GM21515 (cell line): Measurements from ENCODE around the gene TM2D3.

Source experiments
- ATAC-seq: cut with Tn5 transposase; IDR thresholded peaks from one replicate; pipeline ENCODE4 v1.9.1; 2021; ENCODE audit not compliant: unreplicated experiment

Gene TM2D3

DNA sequence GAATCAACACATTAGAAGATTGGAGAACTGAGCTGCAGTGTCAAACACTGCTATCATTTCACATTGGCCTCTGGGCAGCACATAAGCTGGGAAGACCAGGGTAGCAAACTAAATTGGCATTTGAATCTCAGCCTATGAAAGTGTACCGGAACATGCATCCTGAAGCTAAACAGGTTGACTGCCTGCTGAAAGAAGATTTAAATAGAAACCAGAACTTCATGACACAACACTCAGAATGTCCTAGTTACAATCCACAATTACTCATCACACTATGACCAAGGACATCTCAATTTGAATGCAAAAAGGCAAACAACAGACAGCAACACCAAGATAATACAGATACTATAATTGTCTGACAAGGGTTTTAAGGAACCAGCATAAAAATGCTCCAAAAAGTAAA is 26.2 kb downstream of the TM2D3 start:
- no peak for ATAC-seq

DNA sequence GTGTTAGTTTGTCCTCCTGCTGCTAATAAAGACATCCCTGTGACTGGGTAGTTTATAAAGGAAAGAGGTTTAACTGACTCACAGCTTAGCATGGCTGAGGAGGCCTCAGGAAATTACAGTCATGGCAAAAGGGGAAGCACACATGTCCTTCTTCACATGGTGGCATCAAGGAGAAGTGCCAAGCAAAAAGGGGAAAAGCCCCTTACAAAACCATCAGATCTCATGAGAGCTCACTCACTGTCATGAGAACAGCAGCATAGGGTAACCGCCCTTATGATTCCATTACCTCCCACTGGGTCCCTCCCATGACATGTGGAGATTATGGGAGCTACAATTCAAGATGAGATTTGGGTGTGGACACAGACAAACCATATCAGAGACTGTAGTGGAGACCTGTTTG is 27.0 kb downstream of the TM2D3 start:
- ATAC-seq, result no peak

DNA sequence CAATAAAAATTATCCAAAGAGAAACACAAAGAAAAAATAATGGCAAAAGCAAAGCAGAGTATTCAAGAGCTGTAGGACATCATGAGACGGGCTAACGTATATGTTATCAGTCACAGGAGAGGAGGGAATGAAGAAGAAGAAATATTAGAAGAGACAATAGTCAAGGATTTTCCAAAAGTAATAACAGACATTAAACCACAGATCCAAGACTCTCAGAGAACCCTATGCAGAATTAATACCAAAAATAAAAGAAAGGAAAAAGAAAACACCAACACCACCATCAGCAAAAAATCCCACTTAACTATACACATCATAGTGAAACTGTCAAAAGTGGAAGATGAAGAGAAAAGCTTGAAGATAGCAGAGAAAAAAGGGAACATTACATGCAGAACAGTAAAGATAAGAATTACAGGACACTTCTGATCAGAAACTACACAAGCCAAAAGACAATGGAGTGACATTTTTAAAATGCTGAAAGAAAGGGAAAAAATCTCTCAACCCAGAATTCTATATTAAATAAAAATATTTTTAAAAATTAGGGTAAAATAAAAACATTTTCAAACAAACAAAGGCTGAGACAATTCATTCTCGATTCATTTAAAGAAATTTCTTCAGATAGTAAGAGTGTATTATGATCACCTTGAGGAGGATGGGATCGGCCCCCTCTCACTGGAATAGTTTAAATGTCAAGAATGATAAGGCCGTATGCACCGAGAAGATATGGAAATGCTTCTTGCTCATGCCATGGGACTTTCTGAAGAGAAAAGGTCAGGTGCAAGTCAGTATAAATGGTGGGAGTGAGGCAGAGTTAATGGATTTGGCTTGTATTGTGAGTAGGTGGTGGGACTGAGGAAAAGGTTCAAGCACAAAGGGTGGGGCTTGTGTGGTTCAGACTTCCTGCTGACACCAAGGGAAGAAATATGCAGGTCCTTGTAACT is 28.5 kb downstream of the TM2D3 start:
- no peak for ATAC-seq

DNA sequence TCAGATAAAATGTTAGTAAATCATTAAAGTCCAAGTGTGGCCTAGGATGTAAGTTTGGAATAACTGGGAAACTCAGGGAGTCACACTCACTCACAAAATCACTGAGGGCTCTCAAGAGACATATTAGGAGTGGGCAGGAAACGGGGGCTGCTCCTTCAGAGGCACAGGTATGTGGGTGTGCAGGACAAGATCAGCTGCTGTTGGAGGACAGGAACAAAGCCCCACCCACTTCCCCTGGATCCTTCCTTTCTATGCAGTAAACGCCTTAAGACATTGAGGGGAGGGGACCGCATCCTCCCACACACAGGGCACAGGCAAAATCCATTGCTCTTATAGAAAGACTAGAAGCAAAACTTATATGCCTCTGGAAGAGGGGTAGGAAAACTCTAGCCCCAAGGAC is 30.2 kb downstream of the TM2D3 start:
- no peak for ATAC-seq

DNA sequence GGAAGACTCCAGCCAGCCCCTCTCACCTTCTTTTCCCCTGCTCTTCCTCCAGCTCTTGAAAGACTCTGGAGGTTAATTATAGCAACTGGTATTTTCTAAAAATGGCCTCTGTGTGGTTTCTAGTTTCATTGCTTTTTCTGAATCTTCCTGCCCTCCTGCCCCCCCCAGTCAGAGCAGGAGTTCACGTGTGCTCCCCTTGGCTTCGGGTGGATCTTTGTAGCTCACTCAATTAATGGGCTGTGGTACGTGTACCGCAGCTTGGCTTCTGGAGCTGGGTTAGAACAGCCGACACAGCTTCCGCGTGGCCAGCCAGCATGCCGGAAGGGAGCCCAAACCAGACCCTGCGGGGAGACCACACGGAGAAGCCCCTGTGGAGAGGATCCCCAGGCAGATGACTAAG is 31.5 kb downstream of the TM2D3 start:
- no peak for ATAC-seq

DNA sequence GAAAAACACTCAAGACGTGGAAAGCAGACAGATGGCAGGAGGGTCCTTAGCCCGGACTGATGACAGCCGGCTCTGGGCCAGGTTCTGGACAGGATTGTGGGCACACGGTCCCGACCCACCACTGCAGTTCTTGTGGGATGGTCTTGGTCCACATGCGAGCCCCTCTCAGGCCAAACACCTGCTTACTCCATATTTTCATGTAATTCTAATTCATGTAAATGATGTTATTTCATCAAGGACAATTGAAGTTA is 32.6 kb downstream of the TM2D3 start:
- ATAC-seq, result no peak

DNA sequence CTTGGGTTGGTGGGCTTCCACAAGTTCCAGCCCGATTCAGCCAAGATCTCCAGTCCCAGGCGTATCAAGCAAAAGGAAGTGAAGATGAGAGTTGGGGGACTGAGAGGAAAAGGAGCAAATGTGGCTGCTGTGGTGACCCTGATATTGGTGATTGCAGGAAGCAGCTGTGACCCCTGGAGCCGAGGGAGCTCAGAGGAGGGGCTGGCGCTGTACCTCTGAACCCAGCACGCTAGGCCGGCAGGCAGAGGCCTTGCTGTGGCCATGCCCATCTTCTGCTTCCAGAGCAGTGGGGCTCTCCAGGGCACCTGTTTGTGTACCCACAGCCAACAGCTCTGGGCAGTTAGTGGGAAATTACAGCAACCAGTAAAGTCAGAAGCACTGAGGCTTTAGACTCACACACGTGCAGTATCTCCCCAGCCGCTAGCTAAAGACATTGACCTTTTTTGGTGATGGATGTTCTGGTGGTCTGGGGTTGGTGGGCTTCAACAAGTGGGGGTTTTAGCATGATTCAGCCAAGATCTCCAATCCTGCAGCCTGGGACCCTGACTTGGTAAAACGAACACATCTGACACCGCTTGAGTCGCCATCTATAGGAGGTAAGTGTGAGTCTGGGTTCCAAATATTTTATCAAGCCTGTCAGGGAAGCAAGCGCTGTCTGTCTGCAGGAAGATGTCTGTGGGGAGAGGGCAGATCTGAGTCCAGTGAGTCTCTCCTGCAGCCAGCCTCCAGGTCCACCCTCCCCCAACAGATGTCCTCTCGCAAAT is 33.1 kb downstream of the TM2D3 start:
- no peak for ATAC-seq

DNA sequence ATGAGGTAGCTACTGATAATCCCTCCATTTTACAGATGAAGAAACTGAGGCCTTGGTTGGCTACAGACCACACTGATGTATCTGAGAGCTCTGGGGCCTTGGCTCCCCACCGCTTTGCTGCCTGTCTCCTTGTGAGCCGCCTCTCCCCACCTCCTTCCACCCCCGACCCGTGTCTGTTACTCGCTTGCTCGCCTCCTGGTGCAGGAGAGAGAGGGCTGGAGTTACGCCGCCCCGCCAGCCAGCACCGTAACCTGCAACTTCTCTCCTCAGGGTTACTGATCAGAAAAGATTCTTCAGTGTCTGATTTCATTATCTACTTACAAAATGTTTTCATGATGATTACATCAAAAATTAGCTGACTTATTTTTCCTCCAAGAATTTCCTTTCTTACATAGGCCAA is 34.1 kb downstream of the TM2D3 start:
- no peak for ATAC-seq

DNA sequence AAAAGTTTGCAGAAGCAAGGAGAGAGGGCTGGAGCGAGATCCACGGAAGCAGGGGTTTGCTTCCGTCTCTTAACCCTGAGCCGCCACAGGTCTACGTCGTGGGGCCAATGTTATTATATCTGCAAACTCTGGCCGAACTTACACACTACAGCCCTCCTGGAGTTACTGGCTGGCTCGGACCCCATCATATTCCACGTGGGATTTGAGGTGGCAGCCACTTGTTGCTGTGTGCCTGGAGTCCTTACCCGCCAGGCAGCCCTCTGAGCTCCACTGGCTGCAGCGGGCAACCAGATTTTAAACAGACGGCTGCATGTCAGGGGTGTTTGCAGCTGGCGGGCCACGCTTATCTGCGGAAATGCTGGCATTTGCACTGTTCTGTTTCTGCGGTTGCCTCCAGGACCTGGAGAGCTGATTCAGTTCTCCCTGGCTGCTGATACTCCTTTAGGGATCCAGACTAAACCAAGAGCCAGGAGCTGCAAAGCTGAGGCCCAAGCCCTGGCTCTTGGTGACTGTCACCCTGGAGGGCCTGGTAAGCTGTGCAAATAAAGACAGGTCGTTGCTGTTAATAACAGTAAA is 34.7 kb downstream of the TM2D3 start:
- ATAC-seq, result no peak

DNA sequence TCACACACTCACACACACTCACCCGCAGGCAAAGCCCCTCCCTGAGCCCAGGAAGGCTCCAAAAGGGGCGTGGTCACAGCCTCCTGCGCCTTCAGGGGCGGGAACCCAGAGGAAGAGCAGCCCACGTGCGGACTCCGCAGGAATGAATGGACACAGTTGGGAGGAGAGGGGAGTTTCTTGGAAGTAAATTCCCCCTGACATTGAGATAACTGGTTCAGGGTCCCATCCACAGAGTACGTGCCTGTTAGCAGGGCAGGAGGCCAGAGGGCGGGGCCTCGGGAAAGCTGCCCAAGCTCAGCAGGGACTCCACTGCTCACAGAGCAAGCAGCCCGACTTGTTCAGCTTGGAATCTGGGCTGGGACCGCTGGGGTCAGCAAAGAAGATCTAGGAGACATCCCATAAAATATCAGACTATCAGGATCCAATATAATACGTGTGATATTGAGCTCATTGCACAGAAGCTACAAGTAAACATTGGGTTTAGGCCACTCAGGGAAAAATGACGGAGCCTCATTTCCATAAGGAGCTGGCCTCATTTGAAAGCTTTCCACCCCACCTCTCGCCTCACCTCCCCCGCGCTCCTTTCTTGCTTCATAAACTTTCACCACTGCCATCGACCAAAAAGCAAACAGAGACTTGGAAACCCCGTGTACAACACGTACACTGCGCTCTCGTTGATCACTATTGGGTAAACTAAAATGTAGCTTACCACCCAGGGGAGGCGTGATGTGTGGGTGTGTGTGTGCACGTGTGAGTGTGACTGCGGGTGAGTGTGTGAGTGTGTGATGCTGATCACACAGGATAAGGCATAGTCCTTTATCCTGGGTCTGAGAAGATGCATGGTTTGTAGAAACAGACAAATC is 36.0 kb downstream of the TM2D3 start:
- ATAC-seq, result no peak

DNA sequence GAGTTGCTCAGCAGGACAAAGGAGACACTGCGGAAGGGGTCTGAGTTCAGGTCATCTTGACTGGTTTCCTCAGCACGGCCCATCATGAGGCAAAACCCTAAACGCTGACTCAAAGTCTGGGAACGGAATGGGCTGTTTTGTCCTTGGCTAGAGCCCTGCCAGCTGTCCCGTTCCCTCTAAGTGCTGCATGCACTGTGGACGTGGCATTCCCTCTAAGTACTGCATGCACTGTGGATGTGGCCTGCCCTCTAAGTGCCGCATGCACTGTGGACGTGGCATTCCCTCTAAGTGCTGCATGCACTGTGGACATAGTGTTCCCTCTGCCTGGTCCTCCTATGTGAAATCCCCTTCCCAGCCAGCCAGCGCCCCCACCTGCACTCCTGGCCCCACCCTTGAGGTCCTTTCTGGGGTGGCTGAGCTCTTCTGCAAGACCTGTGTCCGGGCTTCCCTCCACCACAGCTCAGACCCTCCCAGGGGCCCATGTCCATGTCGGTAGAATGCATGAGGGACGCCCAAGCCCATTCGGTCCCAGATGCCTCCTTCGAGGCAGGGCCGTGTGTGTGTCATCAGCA is 36.7 kb downstream of the TM2D3 start:
- no peak for ATAC-seq

DNA sequence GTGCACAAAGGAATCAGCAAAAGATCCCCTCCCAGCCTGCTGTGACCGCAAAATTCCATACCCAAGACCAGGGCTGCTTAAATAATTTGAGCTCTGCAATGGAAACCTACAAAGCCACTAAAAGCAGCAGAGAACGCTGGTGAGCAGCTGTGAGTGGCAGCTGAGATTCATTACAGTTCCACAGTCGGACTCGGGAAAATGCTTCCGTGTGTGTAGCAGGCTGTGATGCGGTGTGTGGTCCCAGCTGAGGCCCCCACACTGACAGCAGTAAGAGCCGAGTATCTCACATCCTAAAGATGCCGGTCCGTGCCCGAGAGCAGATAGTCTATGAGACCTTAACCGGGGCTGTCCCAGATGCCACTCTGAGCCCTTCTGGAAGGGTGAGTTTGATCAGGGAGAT is 37.4 kb downstream of the TM2D3 start:
- no peak for ATAC-seq

DNA sequence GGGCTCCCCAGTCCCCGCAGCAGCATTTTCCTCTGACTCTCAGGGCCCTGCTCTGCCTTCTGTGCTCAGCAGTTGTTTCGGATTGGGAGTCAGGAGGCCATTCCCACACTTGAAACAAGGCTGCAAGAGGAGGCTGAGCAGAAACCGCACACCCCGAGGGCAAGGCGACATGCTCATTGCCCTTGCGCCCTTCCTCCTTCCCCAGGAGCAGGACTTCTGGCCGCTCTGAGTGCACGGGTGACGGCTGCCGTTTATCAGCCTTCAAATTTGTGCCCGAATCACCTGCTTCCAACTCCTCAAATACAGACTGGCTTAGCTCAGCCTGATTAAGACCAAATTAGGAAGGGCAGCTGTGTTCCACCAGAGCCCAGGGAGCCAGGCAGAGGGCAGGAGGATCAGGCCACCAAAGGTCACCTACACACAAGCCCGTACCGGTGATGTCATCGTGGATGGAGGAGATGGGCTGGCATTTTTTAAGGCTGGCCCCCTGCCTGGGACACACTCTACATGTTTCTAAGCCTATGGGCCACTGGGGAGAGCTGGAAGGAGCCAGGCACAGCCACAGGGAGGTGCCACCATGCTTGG is 38.1 kb downstream of the TM2D3 start:
- no peak for ATAC-seq

DNA sequence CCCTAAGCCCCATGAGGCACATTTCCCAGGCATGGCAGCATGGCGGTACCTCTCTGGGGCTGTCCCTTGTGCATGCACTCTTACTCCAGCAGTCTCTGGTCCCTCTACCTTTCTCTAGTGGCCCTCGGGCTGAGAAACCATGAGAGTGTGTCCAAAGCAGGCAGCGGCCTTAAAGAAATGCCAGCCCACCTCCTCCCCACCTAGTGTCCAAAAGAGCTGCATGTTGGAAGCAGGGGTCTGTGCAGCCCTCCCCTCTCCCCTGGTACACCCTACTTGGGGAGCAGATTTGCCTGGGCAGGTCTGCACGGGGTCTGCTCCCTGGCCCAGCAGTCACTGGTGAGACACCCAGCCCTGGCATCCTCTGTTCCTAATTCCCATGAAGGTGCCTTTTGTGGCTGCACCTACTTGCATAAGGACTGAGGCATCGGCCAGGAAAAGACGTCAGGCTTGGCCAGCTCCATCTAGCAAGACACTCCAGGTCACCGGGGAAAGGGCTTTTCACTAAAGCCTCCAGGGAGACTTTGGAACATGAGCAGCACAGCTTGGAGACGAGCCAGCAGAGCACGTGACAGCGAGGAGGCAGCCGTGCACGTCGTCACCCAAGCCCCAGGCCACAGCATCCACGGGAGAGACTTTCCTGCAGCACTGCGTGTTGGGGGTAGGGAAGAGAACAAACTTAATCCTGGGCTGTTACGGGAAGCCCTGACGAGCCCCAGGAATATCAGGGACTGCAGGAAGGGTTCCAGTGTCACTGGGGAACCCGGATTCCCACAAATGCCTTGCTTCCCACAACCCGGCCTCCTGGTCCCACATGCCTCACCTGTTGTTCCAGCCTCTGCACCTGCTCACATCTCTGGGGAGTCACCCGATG is 38.8 kb downstream of the TM2D3 start:
- no peak for ATAC-seq

DNA sequence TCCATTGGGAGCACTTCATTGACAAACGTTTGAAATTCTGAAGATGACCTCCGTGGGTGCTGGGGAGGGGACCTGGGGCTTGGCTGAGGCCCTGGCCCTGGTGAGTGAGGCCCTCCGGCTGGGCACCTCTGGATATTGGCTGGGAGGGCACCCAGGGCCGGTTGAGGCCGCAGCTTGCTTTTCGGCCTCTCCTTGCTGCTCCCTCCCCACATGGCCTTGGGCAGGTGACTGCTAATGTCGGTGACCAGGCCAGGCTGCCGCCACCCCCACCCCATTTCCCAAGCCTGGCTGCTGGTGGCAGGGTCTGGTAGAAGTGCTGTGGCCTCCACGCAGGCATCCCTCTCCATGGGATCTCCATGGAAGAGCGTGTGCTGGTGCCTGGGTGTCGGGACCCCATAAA is 39.5 kb downstream of the TM2D3 start:
- no peak for ATAC-seq

DNA sequence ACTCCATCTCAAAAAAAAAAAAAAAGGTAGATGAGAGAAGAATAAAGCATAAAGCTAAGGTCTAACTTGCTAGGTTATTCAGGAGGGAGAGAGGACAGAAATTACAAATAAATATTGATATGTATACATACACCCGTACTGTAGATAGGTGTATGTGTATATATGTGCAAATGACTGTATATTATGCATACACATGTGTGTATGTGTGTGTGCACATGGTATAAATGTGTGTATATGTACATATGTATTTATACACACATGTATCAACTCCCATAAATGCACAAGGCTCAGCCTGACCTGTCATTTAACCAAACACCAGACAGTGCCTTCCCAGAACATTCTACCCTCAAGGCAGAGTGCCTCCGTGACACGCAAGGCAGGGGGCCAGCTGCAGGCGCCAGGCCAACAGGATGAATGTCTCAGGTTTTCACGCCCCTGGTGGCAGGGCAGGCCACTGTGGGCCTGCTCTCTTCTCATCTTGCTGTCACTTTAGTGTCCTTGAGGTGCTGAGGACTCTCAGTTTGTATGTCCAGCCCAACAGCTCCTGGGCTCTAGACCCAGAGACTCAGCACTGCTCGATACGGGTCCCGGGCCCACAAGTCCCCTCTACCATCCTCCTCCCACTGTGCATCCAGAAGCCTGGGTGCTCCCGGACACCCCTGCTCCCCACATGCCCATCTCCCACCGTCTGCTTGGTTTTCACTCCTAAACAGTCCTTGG is 40.4 kb downstream of the TM2D3 start:
- no peak for ATAC-seq

DNA sequence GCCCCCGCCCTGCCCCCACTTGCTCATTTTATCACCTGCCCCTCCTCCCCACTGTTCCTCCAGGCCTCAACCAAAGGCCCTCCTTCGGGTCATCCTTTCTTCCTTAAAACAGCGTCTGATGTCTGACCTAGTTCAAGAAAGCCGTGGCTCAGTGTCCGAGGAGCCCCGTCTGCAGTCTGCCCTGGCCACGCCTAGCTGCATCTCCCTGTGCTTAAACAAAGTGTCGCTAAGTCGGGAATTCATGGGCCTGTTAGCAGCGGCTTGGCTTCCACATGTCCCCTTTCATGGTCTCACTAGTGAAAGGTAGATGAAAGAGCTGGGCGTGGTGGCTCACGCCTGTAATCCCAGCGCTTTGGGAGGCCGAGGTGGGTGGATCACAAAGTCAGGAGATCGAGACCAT is 41.2 kb downstream of the TM2D3 start:
- no peak for ATAC-seq

DNA sequence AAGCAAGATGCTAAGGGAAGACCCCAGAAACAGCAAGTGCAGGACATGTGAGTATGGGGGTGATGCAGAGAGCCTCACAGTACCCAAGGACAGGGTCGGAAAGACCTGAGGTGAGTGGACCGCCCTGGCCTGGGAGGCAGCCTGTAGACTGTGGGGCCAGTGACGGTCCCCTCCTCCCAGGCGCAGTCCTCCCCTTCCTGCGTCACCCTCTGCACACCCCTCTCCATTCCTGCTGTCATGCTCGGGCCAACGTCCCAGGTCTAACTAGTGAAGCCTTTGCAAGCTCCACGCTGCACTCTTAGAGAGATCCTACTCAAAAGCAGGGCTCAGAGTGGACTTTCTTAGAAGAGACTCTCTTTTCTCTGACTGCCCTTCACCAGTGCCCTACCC is 41.6 kb downstream of the TM2D3 start:
- no peak for ATAC-seq
